Measurements from ENCODE around the gene NPC1. TPM values are rescaled to one million over a fixed set of nuclear protein-coding genes. Genes with fewer than 3 reads are reported as not detected.

NPC1 gene
- total RNA-seq, 1 experiment from 2014 or later: 29.5 TPM

- no peak for DNase-seq
- ChIA-PET CTCF (interaction anchor here (0.5 to 1.4 kb wide), 2 partner anchors 11 to 12 kb away, joined by 3 to 7 read pairs; no protein-coding TSS in a partner anchor), POLR2A (no interaction called here)
- TF ChIP-seq CTCF (IDR thresholded peaks at IDR 0.05; ENCODE audit: insufficient read depth in 1 of 2, low read depth in 1 of 2, low read length in 1 of 2, severe bottlenecking in 1 of 2, unreplicated experiment in 1 of 2): no peak
- no peaks in the 10 kb centered on the region for H3K4me1 ChIP-seq
- no peaks in the 10 kb centered on the region for H3K36me3 ChIP-seq (ENCODE audit: control insufficient read depth, insufficient read depth, low read length)
- H3K9me3 ChIP-seq: no peaks in the 10 kb centered on the region
- Mint-ChIP-seq H3K4me1 (ENCODE audit: low read depth, unreplicated experiment) (no peaks in the 10 kb centered on the region), H3K4me3 (ENCODE audit: unreplicated experiment) (no peak overlapping the region), H3K27ac (ENCODE audit: unreplicated experiment) (no peak overlapping the region), H3K36me3 (ENCODE audit: insufficient read depth, unreplicated experiment) (no peaks in the 10 kb centered on the region), H3K27me3 (ENCODE audit: insufficient read depth, unreplicated experiment) (no peaks in the 10 kb centered on the region), H3K9me3 (ENCODE audit: unreplicated experiment) (no peaks in the 10 kb centered on the region)
- no peak overlapping the region for H3K4me3 ChIP-seq (ENCODE audit: low read depth, low read length)
- H3K27me3 ChIP-seq (replicated peaks; ENCODE audit: control insufficient read depth, insufficient read depth, low read length): no peaks in the 10 kb centered on the region
- intact Hi-C loops (cut with micrococcal nuclease; ENCODE audit: unreplicated experiment): no loop called here
- no TSS peak for BruUV-seq (replicated peaks)
These were observed 98.4 kb downstream of the NPC1 start for GRCh38 chr18:23487738-23488570.

- H3K36me3 Mint-ChIP-seq (ENCODE audit: insufficient read depth, unreplicated experiment): no peaks in the 10 kb centered on the region
- no peaks in the 10 kb centered on the region for H3K9me3 ChIP-seq
- POLR2A ChIA-PET: no interaction called here
- intact Hi-C loops (cut with micrococcal nuclease; ENCODE audit: unreplicated experiment): no loop called here
- no peaks in the 10 kb centered on the region for H3K4me1 ChIP-seq
- CTCF ChIA-PET: no interaction called here
- TF ChIP-seq CTCF (IDR thresholded peaks at IDR 0.05; ENCODE audit: insufficient read depth in 1 of 2, low read depth in 1 of 2, low read length in 1 of 2, severe bottlenecking in 1 of 2, unreplicated experiment in 1 of 2): no peak
- no peaks in the 10 kb centered on the region for H3K27me3 Mint-ChIP-seq (ENCODE audit: insufficient read depth, unreplicated experiment)
- H3K36me3 ChIP-seq (ENCODE audit: control insufficient read depth, insufficient read depth, low read length): no peaks in the 10 kb centered on the region
- no TSS peak for BruUV-seq (replicated peaks)
- H3K4me3 ChIP-seq (ENCODE audit: low read depth, low read length): no peak overlapping the region
- no peaks in the 10 kb centered on the region for H3K27me3 ChIP-seq (replicated peaks; ENCODE audit: control insufficient read depth, insufficient read depth, low read length)
- no peaks in the 10 kb centered on the region for H3K9me3 Mint-ChIP-seq (ENCODE audit: unreplicated experiment)
- no peak overlapping the region for H3K4me3 Mint-ChIP-seq (ENCODE audit: unreplicated experiment)
- no peak overlapping the region for H3K27ac Mint-ChIP-seq (ENCODE audit: unreplicated experiment)
- no peaks in the 10 kb centered on the region for H3K4me1 Mint-ChIP-seq (ENCODE audit: low read depth, unreplicated experiment)
- DNase-seq: no peak
These were observed 100.9 kb downstream of the NPC1 start for GRCh38 chr18:23485386-23485785.

GRCh38 chr18:23484561-23485182, 101.6 kb downstream of the NPC1 start:
- Histone ChIP-seq H3K4me1 (no peaks in the 10 kb centered on the region), H3K4me3 (ENCODE audit: low read depth, low read length) (no peak overlapping the region), H3K36me3 (ENCODE audit: control insufficient read depth, insufficient read depth, low read length) (no peaks in the 10 kb centered on the region), H3K9me3 (no peaks in the 10 kb centered on the region), H3K27me3 (replicated peaks; ENCODE audit: control insufficient read depth, insufficient read depth, low read length) (no peaks in the 10 kb centered on the region)
- H3K27ac Mint-ChIP-seq (ENCODE audit: unreplicated experiment): no peak overlapping the region
- no peaks in the 10 kb centered on the region for H3K27me3 Mint-ChIP-seq (ENCODE audit: insufficient read depth, unreplicated experiment)
- TF ChIP-seq CTCF (IDR thresholded peaks at IDR 0.05; ENCODE audit: insufficient read depth in 1 of 2, low read depth in 1 of 2, low read length in 1 of 2, severe bottlenecking in 1 of 2, unreplicated experiment in 1 of 2): no peak
- peaks cover 2% of the 10 kb centered on the region for H3K36me3 Mint-ChIP-seq (ENCODE audit: insufficient read depth, unreplicated experiment)
- CTCF ChIA-PET: no interaction called here
- POLR2A ChIA-PET: no interaction called here
- no peak overlapping the region for H3K4me3 Mint-ChIP-seq (ENCODE audit: unreplicated experiment)
- no peak for DNase-seq
- H3K4me1 Mint-ChIP-seq (ENCODE audit: low read depth, unreplicated experiment): no peaks in the 10 kb centered on the region
- no TSS peak for BruUV-seq (replicated peaks)
- intact Hi-C loops (cut with micrococcal nuclease; ENCODE audit: unreplicated experiment): no loop called here
- H3K9me3 Mint-ChIP-seq (ENCODE audit: unreplicated experiment): no peaks in the 10 kb centered on the region

Other genes starting within 250 kb of the NPC1 start
- gene RIOK3, start 133.2 kb downstream of the NPC1 start, total RNA-seq (2022): 28.1 and 32.4 TPM in 2 replicates
- 12.1 and 12.9 TPM in 2 replicates for gene RMC1, start 83.0 kb downstream of the NPC1 start, total RNA-seq (2022)
- 7.3 and 8.2 TPM in 2 replicates for gene ANKRD29, start 76.4 kb upstream of the NPC1 start, total RNA-seq (2022)
- 34.6 and 37.9 TPM in 2 replicates for gene LAMA3, start 102.9 kb upstream of the NPC1 start, total RNA-seq (2022)